Ovary (tissue), 9 donors: Measurements from ENCODE around the gene MITF. TPM values are rescaled to one million over a fixed set of nuclear protein-coding genes. Genes with fewer than 3 reads are reported as not detected.

Experiments used
- DNase-seq, 5 donors: peaks; one replicate each; pipeline ENCODE4 v3.0.0-alpha.2; 2019 to 2020
- H3K27ac ChIP-seq, 2 donors: fragments of 200-600 bp; one replicate each; pipeline versions ENCODE4 v1.5.1 to v1.8.0; 2019 to 2022
- H3K27me3 ChIP-seq: fragments of 200-600 bp; one replicate; pipeline ENCODE4 v1.8.0; 2022
- H3K36me3 ChIP-seq: fragments of 200-600 bp; sonication (generic); one replicate; pipeline ENCODE4 v1.5.1; 2019
- H3K4me1 ChIP-seq: one replicate; pipeline ENCODE4 v1.8.1; 2013; ENCODE audit warnings: mild to moderate bottlenecking, moderate library complexity; ENCODE audit not compliant: insufficient read depth
- H3K4me3 ChIP-seq: fragments of 200-600 bp; sonication (generic); one replicate; pipeline ENCODE4 v1.5.1; 2017
- H3K9me3 ChIP-seq, 2 donors: fragments of 200-600 bp in 1 of 2; sonication (generic) in 1 of 2; one replicate each; pipeline versions ENCODE4 v1.5.1 to v1.8.1; 2013 to 2019; ENCODE audit warnings: mild to moderate bottlenecking in 1 of 2, moderate library complexity in 1 of 2
- CTCF ChIP-seq, 3 donors: fragments of 450-650 bp in 2 of 3; fragments of 200-600 bp in 1 of 3; IDR thresholded peaks; one replicate each; pipeline versions ENCODE4 v1.5.1 to v1.8.0; 2016 to 2022; ENCODE audit warnings: antibody characterized with exemption in 3 of 3, mild to moderate bottlenecking in 1 of 3
- EP300 ChIP-seq: sonication (generic); formaldehyde crosslinking; IDR thresholded peaks from one replicate; pipeline ENCODE4 v1.6.1; 2017; ENCODE audit warnings: antibody characterized with exemption
- POLR2A ChIP-seq: fragments of 450-650 bp; IDR thresholded peaks from one replicate; pipeline ENCODE4 v1.6.1; 2017; ENCODE audit warnings: antibody characterized with exemption, mild to moderate bottlenecking, moderate library complexity
- WGBS, 3 donors: extraction: QIAGEN DNeasy Blood & Tissue Kit in 1 of 3; methylation state at CpG; one replicate each; pipeline versions ENCODE4 v1.1.5 to v1.1.7; 2013 to 2017; 5-methylcytosine and 5-hydroxymethylcytosine counted together
- intact Hi-C, 4 donors: fragments of 100-400 bp; cut with DNase I; formaldehyde crosslinking; loops; one replicate each; pipeline versions ENCODE4 v1.11.0 to v1.15.1; 2022 to 2023
- polyA plus RNA-seq, 2 donors: library from polyadenylated mRNA; stranded (reverse); fragments of 200-250 nt in 1 of 2; fragments of 350-450 nt in 1 of 2; fragmentation: Illumina TruSeq in 1 of 2; extraction: RNeasy Lipid Tissue Mini Kit (QIAGEN cat#74804) in 1 of 2; gene quantifications; one replicate each; pipeline ENCODE4 v1.2.3, GENCODE V29; 2013 to 2014
- total RNA-seq, 7 donors: library from RNA; depleted of rRNA in 2 of 7; stranded (reverse); fragments of >200 nt in 2 of 7; fragmentation: NEBNext Ultra II Directional in 3 of 7; extraction: Animal tissue kit (Norgen Biotek cat#: 25700) in 3 of 7; gene quantifications; one replicate each; pipeline versions ENCODE4 v1.1.0 to v1.2.4, GENCODE V29; 2016 to 2023
- donor health status: DM: no; HTN: no; CAD: no; lungs with moderate emphysema.
- donor health status: DM: no; HTN: no; CAD: no.
- donor health status: Bipolar disorder and iron deficiency.
- donor health status: DM: yes; HTN: yes; CAD: no.
- donor health status: DM: no; HTN: no; CAD: no.
- donor health status: DM: yes; HTN: yes; CAD: no.

Gene MITF
- total and polyA plus RNA-seq, 9 donors, result 13.6 to 38.0 (median 24.9) TPM

GRCh38 chr3:69896095-69896494 lies 156.8 kb downstream of the MITF start:
- Histone ChIP-seq H3K4me1 (no peaks in the 10 kb centered on the region), H3K27ac (no peak overlapping the region), H3K36me3 (no peaks in the 10 kb centered on the region), H3K27me3 (no peaks in the 10 kb centered on the region), H3K4me3 (no peak overlapping the region), H3K9me3 (no peaks in the 10 kb centered on the region)
- intact Hi-C loops, result no loop called here
- TF ChIP-seq EP300 (no peak), CTCF (IDR thresholded peaks at IDR 0.05) (no peak), POLR2A (no peak)
- DNase-seq, result no peak
- 77 to 88% (median 86%) methylated on average over 1 of the region's 1 CpG for WGBS, 3 donors

GRCh38 chr3:69900331-69900730 lies 161.1 kb downstream of the MITF start:
- 73 to 94% (median 78%) methylated on average over 1 of the region's 1 CpG for WGBS, 3 donors
- no peaks in the 10 kb centered on the region for H3K4me1 ChIP-seq
- H3K4me3 ChIP-seq, result no peak overlapping the region
- no peak for DNase-seq
- H3K27me3 ChIP-seq, result no peaks in the 10 kb centered on the region
- H3K9me3 ChIP-seq, result no peaks in the 10 kb centered on the region
- TF ChIP-seq POLR2A, result no peak
- no peak for TF ChIP-seq EP300
- TF ChIP-seq CTCF (IDR thresholded peaks at IDR 0.05), result no peak
- no peaks in the 10 kb centered on the region for H3K36me3 ChIP-seq
- intact Hi-C loops, result no loop called here
- H3K27ac ChIP-seq, result no peak overlapping the region

GRCh38 chr3:69901802-69902201 lies 162.5 kb downstream of the MITF start:
- H3K9me3 ChIP-seq, result no peaks in the 10 kb centered on the region
- H3K4me1 ChIP-seq, result no peaks in the 10 kb centered on the region
- H3K27me3 ChIP-seq, result no peaks in the 10 kb centered on the region
- 97 to 100% (median 97%) methylated on average over 1 of the region's 1 CpG for WGBS, 3 donors
- no peaks in the 10 kb centered on the region for H3K36me3 ChIP-seq
- no peak for TF ChIP-seq POLR2A
- TF ChIP-seq CTCF (IDR thresholded peaks at IDR 0.05), result no peak
- no peak for TF ChIP-seq EP300
- intact Hi-C loops, result no loop called here
- no peak overlapping the region for H3K27ac ChIP-seq
- no peak for DNase-seq
- H3K4me3 ChIP-seq, result no peak overlapping the region

GRCh38 chr3:69902386-69902785 lies 163.1 kb downstream of the MITF start:
- intact Hi-C loops, result no loop called here
- 88 to 94% (median 93%) methylated on average over 1 of the region's 1 CpG for WGBS, 3 donors

More at GRCh38 chr3:69902386-69902785, 163.1 kb downstream of the MITF start:
- DNase-seq, result no peak
- Histone ChIP-seq H3K27me3 (no peaks in the 10 kb centered on the region), H3K36me3 (no peaks in the 10 kb centered on the region), H3K4me1 (no peaks in the 10 kb centered on the region), H3K4me3 (no peak overlapping the region), H3K9me3 (no peaks in the 10 kb centered on the region), H3K27ac (no peak overlapping the region)
- TF ChIP-seq EP300 (no peak), POLR2A (no peak), CTCF (IDR thresholded peaks at IDR 0.05) (no peak)
